Esophagus squamous epithelium (tissue), 5 donors: Measurements from ENCODE around the gene CAMTA1. TPM values are rescaled to one million over a fixed set of nuclear protein-coding genes. Genes with fewer than 3 reads are reported as not detected.

Source experiments
- DNase-seq: peaks from one replicate; lab custom pipeline; 2025; lab: John Stamatoyannopoulos, UW
- H3K27ac ChIP-seq, 4 donors: fragments of 200-600 bp; sonication (generic); one replicate each; pipeline ENCODE4 v1.5.1; 2016 to 2019; ENCODE audit warnings: mild to moderate bottlenecking in 1 of 4
- H3K27me3 ChIP-seq, 4 donors: fragments of 200-600 bp; sonication (generic); 1 replicate in 3 of 4; 2 replicates in 1 of 4; pipeline versions ENCODE4 v1.5.1 to v1.6.0; 2017 to 2021; ENCODE audit warnings: antibody characterized with exemption in 1 of 4
- H3K36me3 ChIP-seq, 3 donors: fragments of 200-600 bp; sonication (generic); one replicate each; pipeline ENCODE4 v1.5.1; 2016 to 2019
- H3K4me1 ChIP-seq, 3 donors: fragments of 200-600 bp; sonication (generic); one replicate each; pipeline ENCODE4 v1.5.1; 2017 to 2019
- H3K4me3 ChIP-seq, 4 donors: fragments of 200-600 bp; sonication (generic); 1 replicate in 3 of 4; 2 replicates in 1 of 4; pipeline ENCODE4 v1.5.1; 2016 to 2019; ENCODE audit warnings: mild to moderate bottlenecking in 2 of 4, moderate library complexity in 1 of 4
- H3K9me3 ChIP-seq, 3 donors: fragments of 200-600 bp; sonication (generic); one replicate each; pipeline ENCODE4 v1.5.1; 2016 to 2019
- CTCF ChIP-seq, 6 experiments: fragments of 450-650 bp in 4 of 6; fragments of 200-600 bp in 2 of 6; sonication (generic) in 2 of 6; IDR thresholded peaks; one replicate each; pipeline ENCODE4 v1.5.1; 2016 to 2019; ENCODE audit warnings: antibody characterized with exemption in 6 of 6, mild to moderate bottlenecking in 4 of 6, moderate library complexity in 4 of 6
- POLR2A ChIP-seq, 4 donors: fragments of 450-650 bp; IDR thresholded peaks; one replicate each; pipeline ENCODE4 v1.6.1; 2017; ENCODE audit warnings: antibody characterized with exemption in 4 of 4, mild to moderate bottlenecking in 4 of 4, moderate library complexity in 3 of 4
- WGBS, 2 donors: methylation state at CpG; one replicate each; pipeline ENCODE4 v1.1.5; 2018; 5-methylcytosine and 5-hydroxymethylcytosine counted together
- intact Hi-C: fragments of 100-400 bp; cut with DNase I; formaldehyde crosslinking; loops from one replicate; pipeline ENCODE4 v1.15.0; 2022
- total RNA-seq, 4 donors: library from RNA; depleted of rRNA; stranded (reverse); fragments of >200 nt; gene quantifications; one replicate each; pipeline ENCODE4 v1.1.0, GENCODE V29; 2016
- donor health status: DM: yes; HTN: yes; CAD: no.

The CAMTA1 gene
- total RNA-seq, 4 donors from 2014 or later = 31.3 to 77.4 (median 45.9) TPM

- no peak overlapping the region for H3K4me3 ChIP-seq
- no peaks in the 10 kb centered on the region for H3K9me3 ChIP-seq
- DNase-seq = no peak
- WGBS, 2 donors = 79 to 95% methylated on average over 7 to 13 of the region's 14 CpGs
- no peak overlapping the region for H3K27ac ChIP-seq
- H3K27me3 ChIP-seq = peaks cover 0 to 63% (median 0%) of the 10 kb centered on the region in 4 donors
- intact Hi-C loops = no loop called here
- TF ChIP-seq POLR2A (IDR thresholded peaks at IDR 0.05) = no peak
- no peak for TF ChIP-seq CTCF (IDR thresholded peaks at IDR 0.05)
- H3K4me1 ChIP-seq = no peaks in the 10 kb centered on the region
- H3K36me3 ChIP-seq = no peaks in the 10 kb centered on the region
These were observed 233.6 kb downstream of the CAMTA1 start for GRCh38 chr1:7018826-7019225.

GRCh38 chr1:7019510-7019909 is 234.3 kb downstream of the CAMTA1 start:
- H3K4me1 ChIP-seq = no peaks in the 10 kb centered on the region
- no peaks in the 10 kb centered on the region for H3K9me3 ChIP-seq
- no peak for DNase-seq
- WGBS, 2 donors = 38 to 47% methylated on average over 5 to 9 of the region's 9 CpGs
- intact Hi-C loops = no loop called here
- H3K27ac ChIP-seq = no peak overlapping the region
- H3K27me3 ChIP-seq = peaks cover 0 to 63% (median 0%) of the 10 kb centered on the region in 4 donors
- TF ChIP-seq POLR2A (IDR thresholded peaks at IDR 0.05) = no peak
- no peak for TF ChIP-seq CTCF (IDR thresholded peaks at IDR 0.05)
- H3K4me3 ChIP-seq = no peak overlapping the region
- no peaks in the 10 kb centered on the region for H3K36me3 ChIP-seq

- TF ChIP-seq POLR2A (IDR thresholded peaks at IDR 0.05) (no peak), CTCF (IDR thresholded peaks at IDR 0.05) (no peak)
- Histone ChIP-seq H3K36me3 (no peaks in the 10 kb centered on the region), H3K27me3 (peaks cover 0 to 60% (median 0%) of the 10 kb centered on the region in 4 donors), H3K4me1 (no peaks in the 10 kb centered on the region), H3K27ac (no peak overlapping the region), H3K9me3 (no peaks in the 10 kb centered on the region), H3K4me3 (no peak overlapping the region)
- 37 to 38% methylated on average over 2 to 3 of the region's 3 CpGs for WGBS, 2 donors
- DNase-seq = no peak
- intact Hi-C loops = no loop called here
These were observed 236.8 kb downstream of the CAMTA1 start for GRCh38 chr1:7022058-7022457.

GRCh38 chr1:7025013-7025412 is 239.8 kb downstream of the CAMTA1 start:
- intact Hi-C loops = no loop called here

GRCh38 chr1:7026169-7026568 is 240.9 kb downstream of the CAMTA1 start:
- no peaks in the 10 kb centered on the region for H3K36me3 ChIP-seq
- WGBS, 2 donors = 56 to 60% methylated on average over 6 of the region's 6 CpGs
- no peaks in the 10 kb centered on the region for H3K4me1 ChIP-seq
- no peak overlapping the region for H3K4me3 ChIP-seq
- TF ChIP-seq CTCF (IDR thresholded peaks at IDR 0.05) = no peak
- no peak overlapping the region for H3K27ac ChIP-seq
- no peak for DNase-seq
- no peaks in the 10 kb centered on the region for H3K9me3 ChIP-seq
- intact Hi-C loops = no loop called here
- H3K27me3 ChIP-seq = peaks cover 0 to 23% (median 0%) of the 10 kb centered on the region in 4 donors

More at GRCh38 chr1:7025013-7025412, 239.8 kb downstream of the CAMTA1 start:
- H3K36me3 ChIP-seq = no peaks in the 10 kb centered on the region
- H3K27ac ChIP-seq = no peak overlapping the region
- no peaks in the 10 kb centered on the region for H3K9me3 ChIP-seq
- 78 to 81% methylated on average over 7 of the region's 7 CpGs for WGBS, 2 donors
- TF ChIP-seq POLR2A (IDR thresholded peaks at IDR 0.05) (no peak), CTCF (IDR thresholded peaks at IDR 0.05) (no peak)
- no peaks in the 10 kb centered on the region for H3K4me1 ChIP-seq
- DNase-seq = no peak
- H3K4me3 ChIP-seq = no peak overlapping the region
- H3K27me3 ChIP-seq = peaks cover 0 to 33% (median 0%) of the 10 kb centered on the region in 4 donors
